Loucy (cell line): ENCODE results near the gene SLC15A1.

Experiments
- EZH2phosphoT487 ChIP-seq: fragments of 200-600 bp; IDR thresholded peaks from 2 replicates; pipeline ENCODE4 v1.6.1; 2018; ENCODE audit warnings: antibody characterized with exemption, mild to moderate bottlenecking, moderate library complexity, borderline replicate concordance
- TF ChIP-seq, protein P1 (sequence below): fragments of 200-600 bp; sonication (generic); conservative IDR thresholded peaks from 2 replicates; pipeline ENCODE4 v1.5.1; 2014; ENCODE audit warnings: mild to moderate bottlenecking, antibody characterized with exemption, low read length

DNA sequence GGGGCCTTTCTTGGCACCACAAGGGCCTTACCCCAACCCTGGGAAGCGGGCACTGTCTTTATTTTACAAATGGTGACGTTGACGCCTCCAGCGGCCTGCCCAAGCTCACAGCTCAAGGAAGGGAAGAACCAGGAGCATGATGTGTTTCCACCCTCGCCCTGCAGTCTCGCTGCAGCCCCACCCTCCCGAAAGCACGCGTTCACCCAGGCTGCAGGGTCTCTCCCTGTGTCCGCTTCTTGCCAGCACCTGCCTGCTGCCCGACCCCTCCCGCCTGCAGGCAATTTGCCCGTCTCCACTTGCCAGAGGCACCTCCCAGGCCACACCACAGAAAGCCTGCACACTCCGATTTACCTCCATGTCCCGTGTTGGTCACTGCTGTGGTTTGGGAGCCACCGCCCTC lies 76.6 kb downstream of the SLC15A1 start:
- no peak for TF ChIP-seq EZH2phosphoT487
- TF ChIP-seq, protein P1, sequence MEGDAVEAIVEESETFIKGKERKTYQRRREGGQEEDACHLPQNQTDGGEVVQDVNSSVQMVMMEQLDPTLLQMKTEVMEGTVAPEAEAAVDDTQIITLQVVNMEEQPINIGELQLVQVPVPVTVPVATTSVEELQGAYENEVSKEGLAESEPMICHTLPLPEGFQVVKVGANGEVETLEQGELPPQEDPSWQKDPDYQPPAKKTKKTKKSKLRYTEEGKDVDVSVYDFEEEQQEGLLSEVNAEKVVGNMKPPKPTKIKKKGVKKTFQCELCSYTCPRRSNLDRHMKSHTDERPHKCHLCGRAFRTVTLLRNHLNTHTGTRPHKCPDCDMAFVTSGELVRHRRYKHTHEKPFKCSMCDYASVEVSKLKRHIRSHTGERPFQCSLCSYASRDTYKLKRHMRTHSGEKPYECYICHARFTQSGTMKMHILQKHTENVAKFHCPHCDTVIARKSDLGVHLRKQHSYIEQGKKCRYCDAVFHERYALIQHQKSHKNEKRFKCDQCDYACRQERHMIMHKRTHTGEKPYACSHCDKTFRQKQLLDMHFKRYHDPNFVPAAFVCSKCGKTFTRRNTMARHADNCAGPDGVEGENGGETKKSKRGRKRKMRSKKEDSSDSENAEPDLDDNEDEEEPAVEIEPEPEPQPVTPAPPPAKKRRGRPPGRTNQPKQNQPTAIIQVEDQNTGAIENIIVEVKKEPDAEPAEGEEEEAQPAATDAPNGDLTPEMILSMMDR: no peak
